ENCODE data around the gene SYNGR3. TPM values are rescaled to one million over a fixed set of nuclear protein-coding genes. Genes with fewer than 3 reads are reported as not detected.
"Not testable (repeated sequence)": the region's sequence is repeated elsewhere in the genome, so short reads cannot be mapped to it uniquely, and the experiment has no call there.

The SYNGR3 gene
- total RNA-seq, 2 donors from 2014 or later = 2.0 to 9.0 TPM

- ATAC-seq = no peak
- peak overlapping the region; percentile 89 to 90 for H3K27ac Mint-ChIP-seq
- no peaks in the 10 kb centered on the region for H3K9me3 Mint-ChIP-seq
- peaks cover 22 to 24% of the 10 kb centered on the region in 2 donors for H3K36me3 Mint-ChIP-seq
- DNase-seq (ENCODE audit: low spot score in 2 of 2) = no peak
These were observed 17.5 kb downstream of the SYNGR3 start for GRCh38 chr16:2007081-2007836.

- Mint-ChIP-seq H3K27ac (peak overlapping the region; percentile 90 to 97), H3K9me3 (no peaks in the 10 kb centered on the region), H3K36me3 (peaks cover 22 to 24% of the 10 kb centered on the region in 2 donors)
- ATAC-seq = peak in 1 of 2 donors; percentile 13
- no peak for DNase-seq (ENCODE audit: low spot score in 2 of 2)
These were observed 18.3 kb downstream of the SYNGR3 start for GRCh38 chr16:2008009-2008526.

- H3K27ac Mint-ChIP-seq = peak overlapping the region; percentile 90 to 97
- ATAC-seq (peak in 1 of 2 donors; percentile 47), DNase-seq (ENCODE audit: low spot score in 2 of 2) (no peak)
- no peaks in the 10 kb centered on the region for H3K9me3 Mint-ChIP-seq
- peaks cover 22 to 24% of the 10 kb centered on the region in 2 donors for H3K36me3 Mint-ChIP-seq
These were observed 18.9 kb downstream of the SYNGR3 start for GRCh38 chr16:2008631-2009163.

GRCh38 chr16:2009164-2009711 is 19.5 kb downstream of the SYNGR3 start:
- Mint-ChIP-seq H3K27ac (peak overlapping the region; percentile 90 to 97), H3K36me3 (peaks cover 22 to 24% of the 10 kb centered on the region in 2 donors), H3K9me3 (no peaks in the 10 kb centered on the region)
- peak; percentile 13 to 48 for ATAC-seq
- no peak for DNase-seq (ENCODE audit: low spot score in 2 of 2)

- no peaks in the 10 kb centered on the region for H3K9me3 Mint-ChIP-seq
- peaks cover 22 to 24% of the 10 kb centered on the region in 2 donors for H3K36me3 Mint-ChIP-seq
- H3K27ac Mint-ChIP-seq = peak within 1 kb of the TSS; percentile 92 to 97
- peak; percentile 95 to 96 for ATAC-seq
- DNase-seq (ENCODE audit: low spot score in 2 of 2) = peak; percentile 79 to 82
These were observed 20.2 kb downstream of the SYNGR3 start, which contains the start of gene ZNF598 for GRCh38 chr16:2009791-2010510. TSS of gene ZNF598 (minus strand) at chr16:2009821.

GRCh38 chr16:2011726-2012125 is 22.0 kb downstream of the SYNGR3 start:
- DNase-seq (ENCODE audit: low spot score in 2 of 2); H3K27ac Mint-ChIP-seq; ATAC-seq; H3K9me3 Mint-ChIP-seq: not testable (repeated sequence)
- peaks cover 22 to 24% of the 10 kb centered on the region in 2 donors for H3K36me3 Mint-ChIP-seq

- no peaks in the 10 kb centered on the region for H3K9me3 Mint-ChIP-seq
- ATAC-seq (no peak), DNase-seq (ENCODE audit: low spot score in 2 of 2) (no peak)
- H3K27ac Mint-ChIP-seq = no peak overlapping the region
- H3K36me3 Mint-ChIP-seq = peaks cover 11 to 12% of the 10 kb centered on the region in 2 donors
These were observed 23.8 kb downstream of the SYNGR3 start for GRCh38 chr16:2013527-2013926.

GRCh38 chr16:2015117-2015946 is 25.6 kb downstream of the SYNGR3 start:
- Mint-ChIP-seq H3K27ac (no peak overlapping the region), H3K36me3 (peaks cover 1% of the 10 kb centered on the region in 2 donors), H3K9me3 (no peaks in the 10 kb centered on the region)
- no peak for ATAC-seq
- no peak for DNase-seq (ENCODE audit: low spot score in 2 of 2)

- Mint-ChIP-seq H3K9me3 (no peaks in the 10 kb centered on the region), H3K27ac (no peak overlapping the region), H3K36me3 (no peaks in the 10 kb centered on the region)
- no peak for ATAC-seq
- no peak for DNase-seq (ENCODE audit: low spot score in 2 of 2)
These were observed 26.1 kb downstream of the SYNGR3 start for GRCh38 chr16:2015947-2016208.

- Mint-ChIP-seq H3K36me3 (no peaks in the 10 kb centered on the region), H3K27ac (no peak overlapping the region), H3K9me3 (no peaks in the 10 kb centered on the region)
- ATAC-seq (peak in 1 of 2 donors; percentile 49), DNase-seq (ENCODE audit: low spot score in 2 of 2) (peak in 1 of 2 donors; percentile 52)
These were observed 26.7 kb downstream of the SYNGR3 start for GRCh38 chr16:2016407-2016922.

- no peaks in the 10 kb centered on the region for H3K36me3 Mint-ChIP-seq
- H3K9me3 Mint-ChIP-seq = no peaks in the 10 kb centered on the region
- ATAC-seq (no peak), DNase-seq (ENCODE audit: low spot score in 2 of 2) (peak in 1 of 2 donors; percentile 38)
- no peak within 1 kb of the TSS for H3K27ac Mint-ChIP-seq
These were observed 29.7 kb downstream of the SYNGR3 start, which contains the start of gene NPW for GRCh38 chr16:2019518-2019920. TSS of gene NPW (plus strand) at chr16:2019785.

- H3K9me3 Mint-ChIP-seq = no peaks in the 10 kb centered on the region
- no peak for DNase-seq (ENCODE audit: low spot score in 2 of 2)
- H3K36me3 Mint-ChIP-seq = no peaks in the 10 kb centered on the region
- no peak for ATAC-seq
- no peak overlapping the region for H3K27ac Mint-ChIP-seq
These were observed 30.4 kb downstream of the SYNGR3 start for GRCh38 chr16:2019921-2020831.

- H3K9me3 Mint-ChIP-seq = no peaks in the 10 kb centered on the region
- ATAC-seq = peak; percentile 25 to 66
- peak overlapping the region in 1 of 2 donors; percentile 71 for H3K27ac Mint-ChIP-seq
- DNase-seq (ENCODE audit: low spot score in 2 of 2) = no peak
- no peaks in the 10 kb centered on the region for H3K36me3 Mint-ChIP-seq
These were observed 32.9 kb downstream of the SYNGR3 start for GRCh38 chr16:2022723-2023091.

GRCh38 chr16:2023092-2024031 is 33.6 kb downstream of the SYNGR3 start:
- ATAC-seq = peak; percentile 80 to 84
- H3K36me3 Mint-ChIP-seq = no peaks in the 10 kb centered on the region
- peak; percentile 92 to 99 for DNase-seq (ENCODE audit: low spot score in 2 of 2)
- peak overlapping the region in 1 of 2 donors; percentile 71 for H3K27ac Mint-ChIP-seq
- H3K9me3 Mint-ChIP-seq = no peaks in the 10 kb centered on the region
